IMR-90 (cell line): ENCODE measurements around the gene ESR2.

Experiments used
- FOS ChIP-seq: fragments of 150-350 bp; IDR thresholded peaks from 2 replicates; pipeline ENCODE4 v1.6.1; 2016; ENCODE audit warnings: low read depth, low read length
- MAFK ChIP-seq: IDR thresholded peaks from 2 replicates; pipeline ENCODE4 v1.6.1; 2012; ENCODE audit warnings: low read depth, low read length, improper control_type of control experiment
- MXI1 ChIP-seq: IDR thresholded peaks from 2 replicates; pipeline ENCODE4 v1.6.1; 2012; ENCODE audit warnings: low read depth, mild to moderate bottlenecking, low read length, moderate library complexity, borderline replicate concordance
- POLR2A ChIP-seq: IDR thresholded peaks from 2 replicates; pipeline ENCODE4 v1.6.1; 2012; ENCODE audit warnings: mild to moderate bottlenecking, low read depth, low read length
- RAD21 ChIP-seq: IDR thresholded peaks from 2 replicates; pipeline ENCODE4 v1.6.1; 2012; ENCODE audit warnings: low read length, improper control_type of control experiment
- RFX5 ChIP-seq: IDR thresholded peaks from 2 replicates; pipeline ENCODE4 v1.8.0; 2012; ENCODE audit warnings: low read depth, mild to moderate bottlenecking, low read length, moderate library complexity
- SMC3 ChIP-seq: fragments of 150-350 bp; IDR thresholded peaks from 2 replicates; pipeline ENCODE4 v1.6.1; 2016; ENCODE audit warnings: low read depth, mild to moderate bottlenecking, antibody characterized with exemption, low read length, moderate library complexity
- TF ChIP-seq, protein P1 (sequence below): conservative IDR thresholded peaks from 2 replicates; pipeline ENCODE4 v1.5.1; 2012; ENCODE audit warnings: mild to moderate bottlenecking, low read depth, low read length, improper control_type of control experiment
- TF ChIP-seq, protein P2 (sequence below): fragments of 150-350 bp; IDR thresholded peaks from 2 replicates; pipeline ENCODE4 v1.6.1; 2017; ENCODE audit warnings: mild to moderate bottlenecking, antibody characterized with exemption, low read length, low read depth
- TF ChIP-seq, protein P3 (sequence below): fragments of 150-350 bp; IDR thresholded peaks from 2 replicates; pipeline ENCODE4 v1.6.1; 2016; ENCODE audit warnings: low read depth, mild to moderate bottlenecking, low read length, moderate library complexity, borderline replicate concordance

- TF ChIP-seq RFX5: no peak
- TF ChIP-seq, protein P1, sequence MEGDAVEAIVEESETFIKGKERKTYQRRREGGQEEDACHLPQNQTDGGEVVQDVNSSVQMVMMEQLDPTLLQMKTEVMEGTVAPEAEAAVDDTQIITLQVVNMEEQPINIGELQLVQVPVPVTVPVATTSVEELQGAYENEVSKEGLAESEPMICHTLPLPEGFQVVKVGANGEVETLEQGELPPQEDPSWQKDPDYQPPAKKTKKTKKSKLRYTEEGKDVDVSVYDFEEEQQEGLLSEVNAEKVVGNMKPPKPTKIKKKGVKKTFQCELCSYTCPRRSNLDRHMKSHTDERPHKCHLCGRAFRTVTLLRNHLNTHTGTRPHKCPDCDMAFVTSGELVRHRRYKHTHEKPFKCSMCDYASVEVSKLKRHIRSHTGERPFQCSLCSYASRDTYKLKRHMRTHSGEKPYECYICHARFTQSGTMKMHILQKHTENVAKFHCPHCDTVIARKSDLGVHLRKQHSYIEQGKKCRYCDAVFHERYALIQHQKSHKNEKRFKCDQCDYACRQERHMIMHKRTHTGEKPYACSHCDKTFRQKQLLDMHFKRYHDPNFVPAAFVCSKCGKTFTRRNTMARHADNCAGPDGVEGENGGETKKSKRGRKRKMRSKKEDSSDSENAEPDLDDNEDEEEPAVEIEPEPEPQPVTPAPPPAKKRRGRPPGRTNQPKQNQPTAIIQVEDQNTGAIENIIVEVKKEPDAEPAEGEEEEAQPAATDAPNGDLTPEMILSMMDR: no peak
- no peak for TF ChIP-seq POLR2A
- no peak for TF ChIP-seq FOS
- TF ChIP-seq SMC3: no peak
- no peak for TF ChIP-seq RAD21
- TF ChIP-seq, protein P2, sequence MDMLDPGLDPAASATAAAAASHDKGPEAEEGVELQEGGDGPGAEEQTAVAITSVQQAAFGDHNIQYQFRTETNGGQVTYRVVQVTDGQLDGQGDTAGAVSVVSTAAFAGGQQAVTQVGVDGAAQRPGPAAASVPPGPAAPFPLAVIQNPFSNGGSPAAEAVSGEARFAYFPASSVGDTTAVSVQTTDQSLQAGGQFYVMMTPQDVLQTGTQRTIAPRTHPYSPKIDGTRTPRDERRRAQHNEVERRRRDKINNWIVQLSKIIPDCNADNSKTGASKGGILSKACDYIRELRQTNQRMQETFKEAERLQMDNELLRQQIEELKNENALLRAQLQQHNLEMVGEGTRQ: no peak
- no peak for TF ChIP-seq MXI1
- TF ChIP-seq, protein P3, sequence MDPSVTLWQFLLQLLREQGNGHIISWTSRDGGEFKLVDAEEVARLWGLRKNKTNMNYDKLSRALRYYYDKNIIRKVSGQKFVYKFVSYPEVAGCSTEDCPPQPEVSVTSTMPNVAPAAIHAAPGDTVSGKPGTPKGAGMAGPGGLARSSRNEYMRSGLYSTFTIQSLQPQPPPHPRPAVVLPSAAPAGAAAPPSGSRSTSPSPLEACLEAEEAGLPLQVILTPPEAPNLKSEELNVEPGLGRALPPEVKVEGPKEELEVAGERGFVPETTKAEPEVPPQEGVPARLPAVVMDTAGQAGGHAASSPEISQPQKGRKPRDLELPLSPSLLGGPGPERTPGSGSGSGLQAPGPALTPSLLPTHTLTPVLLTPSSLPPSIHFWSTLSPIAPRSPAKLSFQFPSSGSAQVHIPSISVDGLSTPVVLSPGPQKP: no peak
- no peak for TF ChIP-seq MAFK
These were observed 78.2 kb downstream of the ESR2 start for GRCh38 chr14:64215978-64216377.
